Neuronal stem cell (in vitro differentiated cells): Measurements from ENCODE around the gene CKMT1A. TPM values are rescaled to one million over a fixed set of nuclear protein-coding genes. Genes with fewer than 3 reads are reported as not detected.
"Not testable (repeated sequence)": the region's sequence is repeated elsewhere in the genome, so short reads cannot be mapped to it uniquely, and the experiment has no call there.

Experiments
- DNase-seq: peaks from one replicate; pipeline ENCODE4 v3.0.0-alpha.2; 2013; ENCODE audit warnings: low spot score
- H2AFZ ChIP-seq: one replicate; pipeline ENCODE4 v1.6.1; 2013; ENCODE audit warnings: mild to moderate bottlenecking, low read length, inconsistent platforms
- H2AK5ac ChIP-seq: 2 replicates; pipeline ENCODE4 v1.6.1; 2013; ENCODE audit warnings: low read depth, mild to moderate bottlenecking, inconsistent platforms, low read length, moderate library complexity, mixed read lengths
- H2BK120ac ChIP-seq: 2 replicates; pipeline ENCODE4 v1.6.1; 2013; ENCODE audit warnings: low read depth, mild to moderate bottlenecking, inconsistent platforms, low read length, moderate library complexity, mixed read lengths
- H2BK12ac ChIP-seq: one replicate; pipeline ENCODE4 v1.6.1; 2013; ENCODE audit warnings: low read length, inconsistent platforms
- H2BK15ac ChIP-seq: 2 replicates; pipeline ENCODE4 v1.6.1; 2013; ENCODE audit warnings: mild to moderate bottlenecking, low read length, inconsistent platforms, mixed read lengths
- H2BK5ac ChIP-seq: one replicate; pipeline ENCODE4 v1.6.1; 2013; ENCODE audit warnings: inconsistent platforms, mild to moderate bottlenecking, low read length, moderate library complexity
- H3K14ac ChIP-seq: one replicate; pipeline ENCODE4 v1.6.1; 2013; ENCODE audit warnings: low read length, inconsistent platforms
- H3K18ac ChIP-seq: 2 replicates; pipeline ENCODE4 v1.6.1; 2013; ENCODE audit warnings: low read length, inconsistent platforms
- H3K23ac ChIP-seq: 2 replicates; pipeline ENCODE4 v1.6.1; 2013; ENCODE audit warnings: low read depth, mild to moderate bottlenecking, mixed read lengths, low read length, inconsistent platforms; ENCODE audit not compliant: poor library complexity
- H3K27ac ChIP-seq: replicated peaks from 3 replicates; pipeline ENCODE4 v1.5.1; 2013; ENCODE audit warnings: low read length, inconsistent platforms
- H3K27me3 ChIP-seq, 3 experiments: 2 replicates each; pipeline ENCODE4 v1.6.1; 2013; ENCODE audit warnings: low read length in 3 of 3, mild to moderate bottlenecking in 2 of 3, inconsistent platforms in 1 of 3, low read depth in 1 of 3, mixed read lengths in 1 of 3, moderate library complexity in 1 of 3; ENCODE audit not compliant: control insufficient read depth in 3 of 3, insufficient read depth in 3 of 3
- H3K36me3 ChIP-seq, 2 donors: replicated peaks in 1 of 2; 2 replicates each; pipeline ENCODE4 v1.6.1; 2013; ENCODE audit warnings: low read length in 2 of 2; ENCODE audit not compliant: control insufficient read depth in 2 of 2, insufficient read depth in 2 of 2
- H3K4ac ChIP-seq: 2 replicates; pipeline ENCODE4 v1.6.1; 2013; ENCODE audit warnings: inconsistent platforms, mild to moderate bottlenecking, low read length, moderate library complexity
- H3K4me1 ChIP-seq, 2 donors: 1 replicate in 1 of 2; 2 replicates in 1 of 2; pipeline ENCODE4 v1.6.1; 2013; ENCODE audit warnings: low read length in 2 of 2, low read depth in 1 of 2; ENCODE audit not compliant: control insufficient read depth in 2 of 2, insufficient read depth in 1 of 2
- H3K4me2 ChIP-seq: one replicate; pipeline ENCODE4 v1.6.1; 2013; ENCODE audit warnings: mild to moderate bottlenecking, low read length, inconsistent platforms; ENCODE audit not compliant: insufficient read depth, poor library complexity, severe bottlenecking
- H3K4me3 ChIP-seq, 2 donors: 2 replicates each; pipeline ENCODE4 v1.5.1; 2013; ENCODE audit warnings: low read length in 2 of 2, mild to moderate bottlenecking in 2 of 2, inconsistent platforms in 1 of 2, moderate library complexity in 1 of 2
- H3K79me1 ChIP-seq: one replicate; pipeline ENCODE4 v1.6.1; 2013; ENCODE audit warnings: low read depth, mild to moderate bottlenecking, inconsistent platforms, low read length, moderate library complexity
- H3K9ac ChIP-seq: one replicate; pipeline ENCODE4 v1.6.1; 2013; ENCODE audit warnings: mild to moderate bottlenecking, low read depth, low read length, inconsistent platforms; ENCODE audit not compliant: poor library complexity
- H3K9me3 ChIP-seq, 2 donors: replicated peaks in 1 of 2; 2 replicates each; pipeline versions ENCODE3 to v1.6.1; 2013; ENCODE audit warnings: low read length in 2 of 2, mild to moderate bottlenecking in 2 of 2, inconsistent platforms in 1 of 2, low read depth in 1 of 2, mixed read lengths in 1 of 2, moderate library complexity in 1 of 2; ENCODE audit not compliant: control insufficient read depth in 2 of 2, insufficient read depth in 1 of 2
- H4K8ac ChIP-seq: one replicate; pipeline ENCODE4 v1.6.1; 2013; ENCODE audit warnings: low read depth, mild to moderate bottlenecking, inconsistent platforms, low read length, moderate library complexity
- H4K91ac ChIP-seq: one replicate; pipeline ENCODE4 v1.6.1; 2013; ENCODE audit warnings: low read length, low read depth, mild to moderate bottlenecking, inconsistent platforms; ENCODE audit not compliant: poor library complexity
- WGBS, 2 donors: extraction: QIAGEN DNeasy Blood & Tissue Kit; methylation state at CpG; one replicate each; pipeline ENCODE4 v1.1.7; 2013; ENCODE audit warnings: missing lambda C conversion rate in 2 of 2, mixed read lengths in 1 of 2; ENCODE audit not compliant: insufficient read length in 2 of 2, insufficient replicate concordance in 1 of 2; ENCODE audit errors: extremely low coverage in 2 of 2; 5-methylcytosine and 5-hydroxymethylcytosine counted together
- polyA plus RNA-seq, 2 experiments: library from polyadenylated mRNA; stranded (reverse); fragments of 200-250 nt; gene quantifications; one replicate each; pipeline ENCODE4 v1.2.3, GENCODE V29; 2013

The CKMT1A gene
- 1.7 TPM for polyA plus RNA-seq (2013, experiment 1 of 2)
- polyA plus RNA-seq (2013, experiment 2 of 2): 1.6 TPM

DNA sequence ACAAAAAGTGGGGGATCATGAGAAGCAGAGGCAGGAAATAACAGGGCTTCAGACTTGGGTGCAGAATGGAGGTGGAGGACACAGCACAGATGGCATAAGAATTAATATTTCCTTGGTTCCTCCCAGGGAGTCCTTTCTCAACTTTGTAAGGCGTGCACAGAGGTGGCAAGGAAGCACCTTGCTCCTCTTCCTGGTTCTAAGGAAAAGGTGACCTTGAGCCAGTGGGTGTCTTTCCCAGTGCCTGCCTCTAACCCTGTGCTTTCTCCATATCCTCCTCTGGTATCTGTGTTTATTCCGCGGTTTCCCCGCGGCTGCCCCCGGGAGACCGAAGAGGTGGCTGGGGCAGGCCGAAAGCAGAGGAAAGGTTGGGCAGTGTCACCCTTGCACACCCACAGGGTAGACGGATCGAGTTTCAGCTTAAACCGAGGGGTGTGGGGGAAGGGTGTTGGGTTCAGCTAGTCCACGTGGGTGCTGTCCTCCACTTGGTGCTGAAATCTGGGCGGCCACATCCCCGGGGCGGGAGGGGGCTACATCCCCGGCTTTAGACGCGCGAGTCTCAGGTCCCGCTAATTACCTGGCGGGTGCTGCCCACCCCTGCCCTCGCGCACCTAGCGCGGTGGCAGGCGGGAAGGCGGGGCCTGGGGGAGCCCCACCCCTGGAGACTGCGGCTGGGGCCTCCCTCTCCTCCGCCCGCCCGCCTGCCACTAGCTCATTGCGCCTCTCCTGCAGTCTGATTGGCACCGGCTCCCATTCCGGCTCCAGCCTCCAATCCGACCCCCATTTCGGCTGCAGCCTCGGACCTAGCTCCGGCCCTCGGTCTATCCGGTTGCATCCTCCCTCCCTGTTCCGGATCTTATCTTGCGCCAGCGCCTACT, at the start of gene CKMT1A:
CKMT1A (plus strand) TSS at position 712 of the 875 bp plus-strand sequence. CDS start 192 bp downstream, outside the sequence.
- not testable (repeated sequence) for DNase-seq, H2AK5ac ChIP-seq, H3K36me3 ChIP-seq, H2AFZ ChIP-seq, H3K9me3 ChIP-seq, H2BK12ac ChIP-seq, H3K4me3 ChIP-seq, H2BK5ac ChIP-seq, H2BK120ac ChIP-seq, H4K91ac ChIP-seq, H3K9ac ChIP-seq, H3K27me3 ChIP-seq, H2BK15ac ChIP-seq, H3K18ac ChIP-seq, H3K23ac ChIP-seq, H3K27ac ChIP-seq, H3K4me2 ChIP-seq, H3K79me1 ChIP-seq, H3K4me1 ChIP-seq, H3K14ac ChIP-seq, H4K8ac ChIP-seq, H3K4ac ChIP-seq
- WGBS, 2 donors: no CpG with 5 or more reads among the region's 43 CpGs

DNA sequence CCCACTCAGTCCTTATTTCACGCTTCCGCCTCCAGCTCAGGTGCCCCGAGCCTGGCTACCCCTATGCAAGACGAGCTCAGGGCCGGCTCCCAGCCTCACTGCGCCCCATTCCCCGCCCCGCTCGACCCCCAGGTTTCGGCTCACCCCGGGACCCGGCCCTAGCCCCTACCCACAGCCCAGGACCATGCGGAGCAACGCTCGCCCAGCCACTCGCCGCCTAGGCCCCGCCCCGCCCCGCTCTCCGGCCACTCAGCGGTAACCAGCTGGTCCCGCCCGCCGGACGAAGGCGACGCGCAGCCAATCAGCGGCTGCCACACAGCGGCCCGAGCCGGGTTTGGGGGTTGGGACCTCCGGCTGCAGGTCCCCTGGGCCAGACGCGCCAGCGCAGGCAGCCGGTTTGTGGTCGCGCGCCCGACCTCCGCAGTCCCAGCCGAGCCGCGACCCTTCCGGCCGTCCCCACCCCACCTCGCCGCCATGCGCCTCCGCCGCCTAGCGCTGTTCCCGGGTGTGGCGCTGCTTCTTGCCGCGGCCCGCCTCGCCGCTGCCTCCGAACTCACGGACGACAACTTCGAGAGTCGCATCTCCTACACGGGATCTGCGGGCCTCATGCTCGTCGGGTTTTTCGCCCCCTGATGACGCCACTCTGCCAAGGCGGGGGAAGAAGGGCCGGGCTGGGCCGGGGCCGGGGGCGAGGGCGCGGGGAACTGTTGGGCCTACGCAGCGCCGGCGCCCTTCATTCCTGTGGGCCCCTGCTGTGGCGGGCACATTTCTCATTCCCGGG, 44.8 kb upstream of the CKMT1A start, which contains the start of gene CATSPER2:
CATSPER2 (minus strand) TSS at position 196 of the 781 bp plus-strand sequence. CDS start 783 bp downstream, outside the sequence.
- no peak within 1 kb of the TSS for H2BK12ac ChIP-seq
- no peak within 1 kb of the TSS for H3K4me3 ChIP-seq
- no peaks in the 10 kb centered on the region for H3K79me1 ChIP-seq
- no CpG with 5 or more reads among the region's 85 CpGs for WGBS, 2 donors
- H4K91ac ChIP-seq: no peak within 1 kb of the TSS
- H2BK120ac ChIP-seq: no peak within 1 kb of the TSS
- no peak for DNase-seq
- H2AK5ac ChIP-seq: no peak within 1 kb of the TSS
- no peak within 1 kb of the TSS for H3K23ac ChIP-seq
- no peaks in the 10 kb centered on the region for H3K4me1 ChIP-seq
- H3K9me3 ChIP-seq: peaks cover 0 to 6% of the 10 kb centered on the region in 2 donors
- H2AFZ ChIP-seq: no peak within 1 kb of the TSS
- H3K27me3 ChIP-seq: no peaks in the 10 kb centered on the region
- no peaks in the 10 kb centered on the region for H3K36me3 ChIP-seq
- no peak within 1 kb of the TSS for H3K4me2 ChIP-seq
- H3K18ac ChIP-seq: no peak within 1 kb of the TSS
- H2BK15ac ChIP-seq: no peak within 1 kb of the TSS
- no peak within 1 kb of the TSS for H3K27ac ChIP-seq
- H4K8ac ChIP-seq: no peak within 1 kb of the TSS
- H3K9ac ChIP-seq: no peak within 1 kb of the TSS
- H2BK5ac ChIP-seq: no peak within 1 kb of the TSS
- no peak within 1 kb of the TSS for H3K4ac ChIP-seq
- no peak within 1 kb of the TSS for H3K14ac ChIP-seq

DNA sequence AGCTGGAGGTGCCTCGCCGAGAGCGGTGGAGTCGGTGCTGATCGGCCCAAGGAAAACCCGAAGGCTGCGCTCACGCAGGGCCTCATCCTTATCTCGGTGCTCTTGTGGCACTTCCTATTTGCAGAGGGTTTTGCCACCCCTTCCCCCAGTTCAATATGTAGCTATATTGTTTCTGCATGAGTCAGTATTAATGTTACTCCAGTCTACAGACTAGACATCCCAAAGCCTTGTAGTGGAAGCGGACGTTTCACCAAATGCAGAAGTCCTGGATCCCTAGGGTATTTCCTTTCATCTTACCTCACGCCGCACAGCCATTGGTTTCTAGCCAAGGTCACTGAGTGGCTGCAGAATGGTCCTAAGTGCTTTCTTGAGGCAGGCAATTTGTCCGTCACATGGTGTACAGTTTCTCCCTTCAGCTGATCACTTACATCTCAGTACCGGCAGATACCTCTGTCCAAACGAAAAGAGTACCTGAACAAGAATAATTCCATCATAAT, 44.2 kb upstream of the CKMT1A start:
- not testable (repeated sequence) for H2BK12ac ChIP-seq, H3K4me1 ChIP-seq, DNase-seq, H2BK15ac ChIP-seq, H3K4me3 ChIP-seq, H3K23ac ChIP-seq, H3K9me3 ChIP-seq, H3K14ac ChIP-seq, H3K27ac ChIP-seq, H3K4me2 ChIP-seq, H4K8ac ChIP-seq, H2AK5ac ChIP-seq, H3K79me1 ChIP-seq, H3K18ac ChIP-seq, H2BK120ac ChIP-seq, H3K9ac ChIP-seq, H4K91ac ChIP-seq, H2BK5ac ChIP-seq, H3K36me3 ChIP-seq, H3K27me3 ChIP-seq, H3K4ac ChIP-seq, H2AFZ ChIP-seq
- WGBS, 2 donors: no CpG with 5 or more reads among the region's 16 CpGs

DNA sequence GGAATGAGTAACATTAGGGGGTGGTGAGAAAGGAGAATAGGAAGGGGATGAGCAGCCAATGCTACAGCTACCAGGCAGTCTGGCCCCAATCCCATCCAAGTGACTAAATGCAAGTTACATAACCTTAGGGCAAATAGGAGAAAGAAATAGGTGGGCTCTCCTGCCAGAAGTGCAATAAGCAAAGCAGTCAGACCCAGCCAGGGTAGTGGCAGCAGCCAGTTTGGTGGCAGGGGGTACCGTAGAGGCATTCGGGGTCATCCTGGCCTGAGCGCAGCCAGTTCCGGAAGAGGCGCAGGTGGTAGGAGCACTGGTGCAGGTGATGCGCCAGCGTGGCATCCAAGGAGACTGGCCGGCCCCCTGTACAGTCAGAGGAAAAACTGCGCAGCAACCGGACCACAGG, 33.9 kb upstream of the CKMT1A start:
- not testable (repeated sequence) for H2BK5ac ChIP-seq, DNase-seq, H3K27me3 ChIP-seq, H3K4me3 ChIP-seq, H3K79me1 ChIP-seq, H2AK5ac ChIP-seq, H2AFZ ChIP-seq, H3K36me3 ChIP-seq, H4K91ac ChIP-seq, H2BK12ac ChIP-seq, H3K23ac ChIP-seq, H2BK15ac ChIP-seq, H4K8ac ChIP-seq, H3K18ac ChIP-seq, H3K9ac ChIP-seq, H3K9me3 ChIP-seq, H3K14ac ChIP-seq, H2BK120ac ChIP-seq, H3K4me2 ChIP-seq, H3K27ac ChIP-seq, H3K4me1 ChIP-seq, H3K4ac ChIP-seq
- WGBS, 2 donors: no CpG with 5 or more reads among the region's 10 CpGs
